Peyer's patch (tissue), 4 donors: ENCODE results near the gene BCL2L12. TPM values are rescaled to one million over a fixed set of nuclear protein-coding genes. Genes with fewer than 3 reads are reported as not detected.

Experiments
- DNase-seq, 3 donors: peaks; one replicate each; pipeline ENCODE4 v3.0.0-alpha.2; 2017 to 2019
- H3K27ac ChIP-seq, 4 donors: fragments of 200-600 bp; sonication (generic); one replicate each; pipeline ENCODE4 v1.5.1; 2016 to 2019
- H3K27me3 ChIP-seq, 2 donors: fragments of 200-600 bp; sonication (generic); one replicate each; pipeline ENCODE4 v1.5.1; 2019
- H3K36me3 ChIP-seq, 3 donors: fragments of 200-600 bp; sonication (generic); one replicate each; pipeline ENCODE4 v1.5.1; 2016 to 2019
- H3K4me1 ChIP-seq, 4 donors: fragments of 200-600 bp; sonication (generic); one replicate each; pipeline ENCODE4 v1.5.1; 2016 to 2019
- H3K4me3 ChIP-seq, 4 donors: fragments of 200-600 bp; sonication (generic); 1 replicate in 3 of 4; 2 replicates in 1 of 4; pipeline ENCODE4 v1.5.1; 2016 to 2019; ENCODE audit warnings: mild to moderate bottlenecking in 1 of 4
- H3K9me3 ChIP-seq, 4 donors: fragments of 200-600 bp; sonication (generic); one replicate each; pipeline ENCODE4 v1.5.1; 2016 to 2019; ENCODE audit warnings: mild to moderate bottlenecking in 1 of 4
- CTCF ChIP-seq, 6 experiments: fragments of 450-650 bp in 4 of 6; fragments of 200-600 bp in 2 of 6; sonication (generic) in 1 of 6; IDR thresholded peaks; one replicate each; pipeline ENCODE4 v1.5.1; 2017 to 2019; ENCODE audit warnings: antibody characterized with exemption in 6 of 6, mild to moderate bottlenecking in 3 of 6, moderate library complexity in 1 of 6
- POLR2A ChIP-seq, 2 donors: fragments of 450-650 bp; IDR thresholded peaks; one replicate each; pipeline ENCODE4 v1.5.1; 2017; ENCODE audit warnings: antibody characterized with exemption in 2 of 2, mild to moderate bottlenecking in 2 of 2, moderate library complexity in 2 of 2
- total RNA-seq, 4 donors: library from RNA; depleted of rRNA; stranded (reverse); fragments of >200 nt; gene quantifications; one replicate each; pipeline ENCODE4 v1.1.0, GENCODE V29; 2016

The BCL2L12 gene
- total RNA-seq, 4 donors from 2014 or later = 5.3 to 28.9 (median 12.2) TPM

GRCh38 chr19:49677901-49678674 lies 12.4 kb downstream of the BCL2L12 start:
- peak; percentile 75 to 93 (median 90) for DNase-seq
- H3K27me3 ChIP-seq = no peaks in the 10 kb centered on the region
- H3K36me3 ChIP-seq = peaks cover 0 to 20% (median 0%) of the 10 kb centered on the region in 3 donors
- H3K4me3 ChIP-seq = peak overlapping the region; percentile 63 to 80 (median 71)
- no peaks in the 10 kb centered on the region for H3K9me3 ChIP-seq
- peaks cover 0 to 40% (median 17%) of the 10 kb centered on the region in 4 donors for H3K4me1 ChIP-seq
- peak overlapping the region; percentile 82 to 94 (median 86) for H3K27ac ChIP-seq
- TF ChIP-seq POLR2A (IDR thresholded peaks at IDR 0.05) (no peak), CTCF (IDR thresholded peaks at IDR 0.05) (peak; percentile 56 to 79 (median 60))

- H3K4me1 ChIP-seq = peaks cover 0 to 40% (median 17%) of the 10 kb centered on the region in 4 donors
These were observed 13.4 kb downstream of the BCL2L12 start for GRCh38 chr19:49678985-49679770.

GRCh38 chr19:49679771-49680413 lies 14.2 kb downstream of the BCL2L12 start:
- H3K4me3 ChIP-seq = no peak overlapping the region
- DNase-seq = no peak
- no peaks in the 10 kb centered on the region for H3K9me3 ChIP-seq
- peak overlapping the region; percentile 18 to 94 (median 54) for H3K27ac ChIP-seq
- no peaks in the 10 kb centered on the region for H3K27me3 ChIP-seq
- TF ChIP-seq POLR2A (IDR thresholded peaks at IDR 0.05) (no peak), CTCF (IDR thresholded peaks at IDR 0.05) (no peak)
- H3K36me3 ChIP-seq = peaks cover 0 to 36% (median 0%) of the 10 kb centered on the region in 3 donors
- peaks cover 0 to 40% (median 17%) of the 10 kb centered on the region in 4 donors for H3K4me1 ChIP-seq

More at GRCh38 chr19:49678985-49679770, 13.4 kb downstream of the BCL2L12 start:
- Histone ChIP-seq H3K27ac (peak overlapping the region in 1 of 4 donors; percentile 94), H3K4me3 (no peak overlapping the region), H3K9me3 (no peaks in the 10 kb centered on the region), H3K27me3 (no peaks in the 10 kb centered on the region), H3K36me3 (peaks cover 0 to 31% (median 0%) of the 10 kb centered on the region in 3 donors)
- TF ChIP-seq POLR2A (IDR thresholded peaks at IDR 0.05) (no peak), CTCF (IDR thresholded peaks at IDR 0.05) (no peak)
- DNase-seq = peak in 1 of 3 donors; percentile 44

- DNase-seq = peak; percentile 81 to 95 (median 94)
- TF ChIP-seq CTCF (IDR thresholded peaks at IDR 0.05) (peak; percentile 98 to 100 (median 98)), POLR2A (IDR thresholded peaks at IDR 0.05) (no peak)
- H3K36me3 ChIP-seq = peaks cover 0 to 44% (median 0%) of the 10 kb centered on the region in 3 donors
- H3K27ac ChIP-seq = peak overlapping the region; percentile 18 to 72 (median 54)
- no peaks in the 10 kb centered on the region for H3K27me3 ChIP-seq
- peaks cover 0 to 39% (median 17%) of the 10 kb centered on the region in 4 donors for H3K4me1 ChIP-seq
- no peaks in the 10 kb centered on the region for H3K9me3 ChIP-seq
- H3K4me3 ChIP-seq = peak overlapping the region in 3 of 4 donors; percentile 28 to 43 (median 34)
These were observed 15.0 kb downstream of the BCL2L12 start for GRCh38 chr19:49680421-49681351.
